Measurements from ENCODE around the gene S100B.

S100B gene

GRCh38 chr21:46627726-46628125 lies 22.8 kb upstream of the S100B start:
- no peak for DNase-seq (ENCODE audit: low spot score)

GRCh38 chr21:46626975-46627501 lies 22.2 kb upstream of the S100B start:
- DNase-seq (ENCODE audit: low spot score) = no peak

- no peak for DNase-seq (ENCODE audit: low spot score)
These were observed 21.7 kb upstream of the S100B start for GRCh38 chr21:46626536-46626935.

GRCh38 chr21:46625759-46626158 lies 20.9 kb upstream of the S100B start:
- DNase-seq (ENCODE audit: low spot score) = no peak

GRCh38 chr21:46624050-46624449 lies 19.2 kb upstream of the S100B start:
- DNase-seq (ENCODE audit: low spot score) = no peak

GRCh38 chr21:46622226-46622625 lies 17.3 kb upstream of the S100B start:
- no peak for DNase-seq (ENCODE audit: low spot score)

- no peak for DNase-seq (ENCODE audit: low spot score)
These were observed 16.7 kb upstream of the S100B start for GRCh38 chr21:46621457-46622182.

GRCh38 chr21:46620846-46621245 lies 16.0 kb upstream of the S100B start:
- no peak for DNase-seq (ENCODE audit: low spot score)

- DNase-seq (ENCODE audit: low spot score) = no peak
These were observed 15.0 kb upstream of the S100B start for GRCh38 chr21:46619846-46620245.

GRCh38 chr21:46618738-46619379 lies 14.0 kb upstream of the S100B start:
- no peak for DNase-seq (ENCODE audit: low spot score)

GRCh38 chr21:46617267-46618051 lies 12.6 kb upstream of the S100B start:
- no peak for DNase-seq (ENCODE audit: low spot score)

- DNase-seq (ENCODE audit: low spot score) = no peak
These were observed 11.8 kb upstream of the S100B start for GRCh38 chr21:46616656-46617055.

GRCh38 chr21:46616050-46616449 lies 11.2 kb upstream of the S100B start:
- no peak for DNase-seq (ENCODE audit: low spot score)

- DNase-seq (ENCODE audit: low spot score) = peak; percentile 13
These were observed 8.5 kb upstream of the S100B start for GRCh38 chr21:46613391-46613790.

- no peak for DNase-seq (ENCODE audit: low spot score)
These were observed 5.3 kb upstream of the S100B start for GRCh38 chr21:46610018-46610701.

GRCh38 chr21:46608672-46609111 lies 3.8 kb upstream of the S100B start:
- no peak for DNase-seq (ENCODE audit: low spot score)

GRCh38 chr21:46607636-46608035 lies 2.8 kb upstream of the S100B start:
- no peak for DNase-seq (ENCODE audit: low spot score)

- DNase-seq (ENCODE audit: low spot score) = no peak
These were observed 1.5 kb upstream of the S100B start for GRCh38 chr21:46606427-46606813.

- no peak for DNase-seq (ENCODE audit: low spot score)
These were observed 1.0 kb upstream of the S100B start for GRCh38 chr21:46605767-46606426.

- no peak for DNase-seq (ENCODE audit: low spot score)
These were observed 430 bp downstream of the S100B start for GRCh38 chr21:46604329-46604974.

- DNase-seq (ENCODE audit: low spot score) = no peak
These were observed 1.7 kb downstream of the S100B start for GRCh38 chr21:46603228-46603627.
